ENCODE measurements around the gene NFASC. TPM values are rescaled to one million over a fixed set of nuclear protein-coding genes. Genes with fewer than 3 reads are reported as not detected.

The NFASC gene
- total and polyA plus RNA-seq, 4 donors, result 0.23 to 5.4 (median 1.9) TPM

GRCh38 chr1:205042911-205043806 lies 172.5 kb downstream of the NFASC start, which contains the start of gene CNTN2:
Gene CNTN2, plus strand, starts transcription at chr1:205043212. Its CDS starts 9,974 bp downstream, at chr1:205053186.
- TF ChIP-seq FOXA2 (IDR thresholded peaks at IDR 0.05), result no peak
- no peak for TF ChIP-seq RAD21 (IDR thresholded peaks at IDR 0.05)
- no peak for TF ChIP-seq ZBTB33 (IDR thresholded peaks at IDR 0.05)
- TF ChIP-seq EGR1 (IDR thresholded peaks at IDR 0.05; ENCODE audit: low read depth in 2 of 2), result no peak
- no peak for TF ChIP-seq GABPA (IDR thresholded peaks at IDR 0.05 in 1 of 2, conservative IDR thresholded peaks at IDR 0.05 in 1 of 2)
- TF ChIP-seq, protein P1, sequence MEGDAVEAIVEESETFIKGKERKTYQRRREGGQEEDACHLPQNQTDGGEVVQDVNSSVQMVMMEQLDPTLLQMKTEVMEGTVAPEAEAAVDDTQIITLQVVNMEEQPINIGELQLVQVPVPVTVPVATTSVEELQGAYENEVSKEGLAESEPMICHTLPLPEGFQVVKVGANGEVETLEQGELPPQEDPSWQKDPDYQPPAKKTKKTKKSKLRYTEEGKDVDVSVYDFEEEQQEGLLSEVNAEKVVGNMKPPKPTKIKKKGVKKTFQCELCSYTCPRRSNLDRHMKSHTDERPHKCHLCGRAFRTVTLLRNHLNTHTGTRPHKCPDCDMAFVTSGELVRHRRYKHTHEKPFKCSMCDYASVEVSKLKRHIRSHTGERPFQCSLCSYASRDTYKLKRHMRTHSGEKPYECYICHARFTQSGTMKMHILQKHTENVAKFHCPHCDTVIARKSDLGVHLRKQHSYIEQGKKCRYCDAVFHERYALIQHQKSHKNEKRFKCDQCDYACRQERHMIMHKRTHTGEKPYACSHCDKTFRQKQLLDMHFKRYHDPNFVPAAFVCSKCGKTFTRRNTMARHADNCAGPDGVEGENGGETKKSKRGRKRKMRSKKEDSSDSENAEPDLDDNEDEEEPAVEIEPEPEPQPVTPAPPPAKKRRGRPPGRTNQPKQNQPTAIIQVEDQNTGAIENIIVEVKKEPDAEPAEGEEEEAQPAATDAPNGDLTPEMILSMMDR (IDR thresholded peaks at IDR 0.05; ENCODE audit: low read depth, low read length, missing input control), result no peak
- TF ChIP-seq MAX (IDR thresholded peaks at IDR 0.05), result no peak
- no peak for TF ChIP-seq FOXA1 (IDR thresholded peaks at IDR 0.05)
- TF ChIP-seq SP1 (IDR thresholded peaks at IDR 0.05), result no peak
- no peak for TF ChIP-seq HNF4G (IDR thresholded peaks at IDR 0.05)
- TF ChIP-seq TAF1 (conservative IDR thresholded peaks at IDR 0.05), result no peak
- TF ChIP-seq HNF4A (conservative IDR thresholded peaks at IDR 0.05), result no peak
- TF ChIP-seq NR2F2 (IDR thresholded peaks at IDR 0.05), result no peak
- no peak for TF ChIP-seq YY1 (IDR thresholded peaks at IDR 0.05)
- no peak for TF ChIP-seq ATF3 (IDR thresholded peaks at IDR 0.05)
- TF ChIP-seq JUND (IDR thresholded peaks at IDR 0.05), result no peak
- no peak for TF ChIP-seq RXRA (IDR thresholded peaks at IDR 0.05)
- no peak for DNase-seq (ENCODE audit: low spot score)
- Histone ChIP-seq H3K36me3 (ENCODE audit: control insufficient read depth in 4 of 4, insufficient read depth in 3 of 4, low read depth in 1 of 4, low read length in 3 of 4) (no peaks in the 10 kb centered on the region), H3K27ac (ENCODE audit: low read depth in 1 of 2, low read length in 2 of 2) (no peak within 1 kb of the TSS), H3K9ac (ENCODE audit: low read depth in 1 of 2, low read length in 2 of 2) (no peak within 1 kb of the TSS), H3K9me3 (ENCODE audit: control insufficient read depth in 4 of 4, low read length in 3 of 4) (no peaks in the 10 kb centered on the region), H3K27me3 (ENCODE audit: control insufficient read depth in 4 of 4, insufficient read depth in 4 of 4, low read length in 3 of 4) (no peaks in the 10 kb centered on the region), H3K4me3 (ENCODE audit: low read depth in 1 of 3, low read length in 3 of 3) (no peak within 1 kb of the TSS), H3K4me1 (ENCODE audit: control insufficient read depth in 4 of 4, insufficient read depth in 4 of 4, low read length in 3 of 4) (peaks cover 8 to 31% (median 24%) of the 10 kb centered on the region in 4 donors)
- 50% methylated on average over 53 of the region's 53 CpGs for WGBS

- no peaks in the 10 kb centered on the region for H3K9me3 ChIP-seq (ENCODE audit: control insufficient read depth in 4 of 4, low read length in 3 of 4)
- H3K36me3 ChIP-seq (ENCODE audit: control insufficient read depth in 4 of 4, insufficient read depth in 3 of 4, low read depth in 1 of 4, low read length in 3 of 4), result no peaks in the 10 kb centered on the region
- no peak overlapping the region for H3K9ac ChIP-seq (ENCODE audit: low read depth in 1 of 2, low read length in 2 of 2)
- H3K4me1 ChIP-seq (ENCODE audit: control insufficient read depth in 4 of 4, insufficient read depth in 4 of 4, low read length in 3 of 4), result peaks cover 5 to 25% (median 17%) of the 10 kb centered on the region in 4 donors
- WGBS, result 67% methylated on average over 4 of the region's 4 CpGs
- H3K27ac ChIP-seq (ENCODE audit: low read depth in 1 of 2, low read length in 2 of 2), result no peak overlapping the region
- no peak overlapping the region for H3K4me3 ChIP-seq (ENCODE audit: low read depth in 1 of 3, low read length in 3 of 3)
- DNase-seq (ENCODE audit: low spot score), result no peak
- no peaks in the 10 kb centered on the region for H3K27me3 ChIP-seq (ENCODE audit: control insufficient read depth in 4 of 4, insufficient read depth in 4 of 4, low read length in 3 of 4)
- TF ChIP-seq SP1 (IDR thresholded peaks at IDR 0.05) (no peak), MAX (IDR thresholded peaks at IDR 0.05) (no peak), ZBTB33 (IDR thresholded peaks at IDR 0.05) (no peak), FOXA1 (IDR thresholded peaks at IDR 0.05) (no peak), HNF4A (conservative IDR thresholded peaks at IDR 0.05) (no peak), YY1 (IDR thresholded peaks at IDR 0.05) (no peak), TAF1 (conservative IDR thresholded peaks at IDR 0.05) (no peak), JUND (IDR thresholded peaks at IDR 0.05) (no peak), NR2F2 (IDR thresholded peaks at IDR 0.05) (no peak), RXRA (IDR thresholded peaks at IDR 0.05) (no peak), GABPA (IDR thresholded peaks at IDR 0.05 in 1 of 2, conservative IDR thresholded peaks at IDR 0.05 in 1 of 2) (no peak), RAD21 (IDR thresholded peaks at IDR 0.05) (no peak), REST (IDR thresholded peaks at IDR 0.05) (no peak), ATF3 (IDR thresholded peaks at IDR 0.05) (no peak), HNF4G (IDR thresholded peaks at IDR 0.05) (no peak), FOXA2 (IDR thresholded peaks at IDR 0.05) (no peak)
Measured at GRCh38 chr1:205043866-205044265, 173.2 kb downstream of the NFASC start.
